GM12878 (cell line): Measurements from ENCODE around the gene CPNE5. TPM values are rescaled to one million over a fixed set of nuclear protein-coding genes. Genes with fewer than 3 reads are reported as not detected.

Experiments
- ATAC-seq: fragments of 200-7000 bp; cut with Tn5 transposase; 3 replicates; pipeline ENCODE4 v1.9.1; 2020; ENCODE audit warnings: mild to moderate bottlenecking, moderate library complexity
- BruUV-seq: library from RNA; stranded (reverse); fragments of 400-500 nt; replicated peaks from 2 replicates; lab custom pipeline; 2021; lab: Mats Ljungman, UMichigan
- CTCF ChIA-PET: fragments of 300-600 bp; sonication (Branson Sonifier 250); formaldehyde crosslinking; extraction: SDS; loops from one replicate; lab custom pipeline; 2021; ENCODE audit warnings: inconsistent platforms; lab: Yijun Ruan, JAX
- POLR2A ChIA-PET: fragments of 350-600 bp; formaldehyde crosslinking; extraction: SDS; loops from one replicate; lab custom pipeline; 2021; ENCODE audit warnings: inconsistent platforms; lab: Charles Lee
- RAD21 ChIA-PET: fragments of 300-600 bp; sonication (Branson Sonifier 250); formaldehyde crosslinking; loops from one replicate; lab custom pipeline; 2023; ENCODE audit warnings: antibody characterized with exemption; ENCODE audit not compliant: unreplicated experiment; lab: Charles Lee
- SMC1A ChIA-PET: fragments of 300-600 bp; sonication (Branson Sonifier 250); formaldehyde crosslinking; loops from one replicate; lab custom pipeline; 2023; ENCODE audit not compliant: unreplicated experiment, uncharacterized antibody; lab: Charles Lee
- DNase-seq: peaks from one replicate; pipeline ENCODE4 v3.0.0-alpha.2; 2011; ENCODE audit warnings: low read depth, low spot score
- FAIRE-seq: peaks from 3 replicates; lab custom pipeline; 2011; peaks lifted over from hg19 to GRCh38; lab: Jason Lieb, UNC
- H2AFZ ChIP-seq: 2 replicates; pipeline ENCODE4 v1.6.0; 2011; ENCODE audit warnings: low read depth, low read length, control low read depth; ENCODE audit not compliant: control insufficient read depth
- H3K27ac ChIP-seq: 2 replicates; pipeline ENCODE4 v1.5.1; 2011; ENCODE audit warnings: control low read depth; ENCODE audit not compliant: control insufficient read depth, insufficient read depth
- H3K27me3 ChIP-seq, 2 experiments: replicated peaks in 1 of 2; 2 replicates each; pipeline versions ENCODE4 v1.6.0 to v1.6.1; 2011; ENCODE audit warnings: low read length in 1 of 2; ENCODE audit not compliant: control insufficient read depth in 2 of 2, insufficient read depth in 2 of 2
- H3K36me3 ChIP-seq, 2 experiments: 2 replicates each; pipeline ENCODE4 v1.5.1; 2011; ENCODE audit warnings: low read length in 1 of 2; ENCODE audit not compliant: control insufficient read depth in 2 of 2, insufficient read depth in 2 of 2
- H3K4me1 ChIP-seq: 2 replicates; pipeline ENCODE4 v1.6.1; 2011; ENCODE audit warnings: mild to moderate bottlenecking, low read length, moderate library complexity, mixed read lengths; ENCODE audit not compliant: control insufficient read depth, insufficient read depth
- H3K4me2 ChIP-seq: 2 replicates; pipeline ENCODE4 v1.6.0; 2011; ENCODE audit warnings: control low read depth; ENCODE audit not compliant: control insufficient read depth, insufficient read depth
- H3K4me3 ChIP-seq: fragments of 200-600 bp; sonication (generic); 2 replicates; pipeline ENCODE4 v1.5.1; 2016
- H3K79me2 ChIP-seq: 2 replicates; pipeline ENCODE4 v1.6.0; 2011; ENCODE audit warnings: low read length; ENCODE audit not compliant: control insufficient read depth, insufficient read depth
- H3K9ac ChIP-seq: 2 replicates; pipeline ENCODE4 v1.8.0; 2011; ENCODE audit warnings: low read length, control low read depth, mixed read lengths; ENCODE audit not compliant: control insufficient read depth, insufficient read depth
- H3K9me3 ChIP-seq: replicated peaks from 3 replicates; pipeline ENCODE4 v1.5.1; 2011; ENCODE audit warnings: mild to moderate bottlenecking, low read length; ENCODE audit not compliant: control insufficient read depth, insufficient read depth
- H4K20me1 ChIP-seq: 2 replicates; pipeline ENCODE4 v1.6.0; 2011; ENCODE audit not compliant: control insufficient read depth, insufficient read depth
- CREB1 ChIP-seq: IDR thresholded peaks from 2 replicates; pipeline ENCODE4 v1.6.1; 2012; ENCODE audit warnings: low read depth, mild to moderate bottlenecking, inconsistent platforms
- KDM1A ChIP-seq: fragments of 200-600 bp; sonication (generic); IDR thresholded peaks from 2 replicates; pipeline ENCODE4 v1.6.1; 2016; ENCODE audit warnings: borderline replicate concordance
- RELB ChIP-seq: fragments of 450-650 bp; IDR thresholded peaks from 2 replicates; pipeline ENCODE4 v1.6.1; 2017; ENCODE audit warnings: low read depth, mild to moderate bottlenecking, moderate library complexity
- REST ChIP-seq: IDR thresholded peaks from 2 replicates; pipeline ENCODE4 v1.6.1; 2012; ENCODE audit warnings: mild to moderate bottlenecking, low read depth, low read length
- WGBS: methylation state at CpG from one replicate; pipeline ENCODE4 v1.1.6; 2016; ENCODE audit warnings: low lambda C conversion rate; ENCODE audit not compliant: insufficient replicate concordance, insufficient coverage; ENCODE audit errors: missing lambda C conversion rate; 5-methylcytosine and 5-hydroxymethylcytosine counted together
- in situ Hi-C: fragments of 300-500 bp; cut with MboI; formaldehyde crosslinking; loops from 9 replicates; pipeline ENCODE4 v1.14.3; 2018; ENCODE audit warnings: mixed read lengths
- intact Hi-C: fragments of 100-400 bp; cut with micrococcal nuclease; formaldehyde crosslinking; loops from one replicate; pipeline ENCODE4 v1.14.2; 2022; ENCODE audit not compliant: unreplicated experiment
- polyA plus RNA-seq, 11 experiments: library from polyadenylated mRNA; depleted of rRNA in 4 of 11; unstranded in 6 of 11; stranded (reverse) in 5 of 11; fragments of >200 nt; fragmentation: Nextera tagmentation in 4 of 11; fragmentation: Illumina TruSeq in 1 of 11; extraction: Ambion mirVana in 4 of 11; extraction: Trizol in 1 of 11; gene quantifications; 1 replicate in 1 of 11; 2 replicates in 10 of 11; pipeline versions ENCODE4 v1.2.1 to v1.2.3, GENCODE V29; 2011 to 2016; ENCODE audit warnings: inconsistent platforms in 2 of 11, missing spikeins in 2 of 11, low read depth in 1 of 11
- total RNA-seq, 4 experiments: library from RNA; depleted of rRNA in 3 of 4; stranded (reverse); fragments of >200 nt in 3 of 4; fragmentation: Illumina TruSeq in 1 of 4; extraction: Trizol in 1 of 4; gene quantifications; 2 replicates each; pipeline versions ENCODE4 v1.2.1 to v1.2.3, GENCODE V29; 2013 to 2021

The CPNE5 gene
- total and polyA plus RNA-seq, 10 of the 15 experiments (the other 5 are each of a cell fraction or from before 2014, with no cell fraction given), result 2.4 to 39.1 (median 18.2) TPM

GRCh38 chr6:36829919-36830544, 9.2 kb downstream of the CPNE5 start (continued):
- TF ChIP-seq REST, result no peak
- TF ChIP-seq, all 136 proteins: peak for 0

GRCh38 chr6:36827261-36828079, 11.8 kb downstream of the CPNE5 start:
- CTCF ChIA-PET, result interaction anchor here (1.2 to 1.5 kb wide), 2 partner anchors 24 to 62 kb away, joined by 3 to 5 read pairs; no protein-coding TSS in a partner anchor
- Histone ChIP-seq H4K20me1 (no peaks in the 10 kb centered on the region), H3K27me3 (no peaks in the 10 kb centered on the region), H3K4me2 (no peak overlapping the region), H3K4me1 (no peaks in the 10 kb centered on the region), H2AFZ (no peak overlapping the region), H3K9me3 (no peaks in the 10 kb centered on the region), H3K4me3 (no peak overlapping the region), H3K36me3 (no peaks in the 10 kb centered on the region), H3K27ac (no peak overlapping the region), H3K79me2 (no peaks in the 10 kb centered on the region), H3K9ac (no peak overlapping the region)
- TF ChIP-seq KDM1A (no peak), CREB1 (no peak), RELB (no peak)
- RAD21 ChIA-PET, result no interaction called here
- ATAC-seq (no peak), FAIRE-seq (no peak), DNase-seq (no peak)
- BruUV-seq, result no TSS peak
- 18% methylated on average over 19 of the region's 19 CpGs for WGBS
- intact Hi-C loops (no loop called here), in situ Hi-C loops (no loop called here)
- POLR2A ChIA-PET, result interaction anchor here (0.6 kb wide), 1 partner anchor 75 kb away, joined by 5 read pairs; no protein-coding TSS in a partner anchor
- SMC1A ChIA-PET, result interaction anchor here (1.0 to 1.3 kb wide), 2 partner anchors 9 to 47 kb away, joined by 3 read pairs; no protein-coding TSS in a partner anchor
